ENCODE results near the gene ISCU.
A peak's percentile ranks its signal among the peaks of the same experiment; 100 is the strongest.
"Not testable (repeated sequence)": the region's sequence is repeated elsewhere in the genome, so short reads cannot be mapped to it uniquely, and the experiment has no call there.

The ISCU gene

DNA sequence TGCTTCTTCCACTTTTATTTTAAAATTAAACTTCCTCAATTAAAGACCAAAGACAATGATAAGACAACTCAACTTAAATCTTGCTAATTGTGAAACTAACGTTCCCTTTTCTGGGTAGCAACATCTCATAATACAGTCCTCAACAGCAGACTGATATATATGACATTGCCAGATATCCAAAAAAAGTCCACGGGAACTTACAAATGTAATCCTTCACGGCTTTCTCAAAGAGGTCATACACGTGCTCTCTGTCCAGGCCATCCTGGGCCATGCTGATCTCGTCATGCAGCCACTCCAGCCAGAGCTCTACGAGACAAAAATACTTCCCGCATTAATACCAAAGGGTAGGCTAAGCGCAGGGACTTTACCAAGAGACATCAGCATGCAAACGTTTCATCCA lies 14.7 kb upstream of the ISCU start:
- DNase-seq, result peak; percentile 68

DNA sequence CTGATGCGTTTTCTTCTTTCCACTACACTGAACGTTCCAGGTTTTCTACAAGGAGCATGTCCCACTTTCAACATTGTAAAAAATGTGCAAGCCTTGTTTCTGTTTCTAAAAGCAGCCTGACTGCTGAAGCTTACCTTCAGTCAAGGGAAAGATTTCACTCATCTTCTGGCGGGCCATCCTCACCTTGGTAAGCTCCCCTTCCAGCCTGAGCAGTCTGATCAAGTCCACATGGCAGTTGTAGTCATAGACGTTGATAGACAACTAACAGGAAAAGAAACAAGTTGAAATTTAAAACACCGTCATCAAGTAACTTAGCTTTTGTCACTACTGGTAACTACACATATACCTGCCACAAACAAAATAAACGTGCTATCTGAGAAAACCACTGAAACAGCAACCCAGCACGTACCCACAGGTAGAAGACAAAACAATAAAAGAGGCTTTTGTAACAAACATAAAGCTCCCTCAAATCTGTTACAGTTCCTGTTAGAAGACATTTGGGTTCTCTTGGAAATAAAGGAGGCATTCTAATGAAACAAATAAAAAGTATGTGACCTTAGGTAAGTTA lies 13.4 kb upstream of the ISCU start:
- DNase-seq, result no peak

DNA sequence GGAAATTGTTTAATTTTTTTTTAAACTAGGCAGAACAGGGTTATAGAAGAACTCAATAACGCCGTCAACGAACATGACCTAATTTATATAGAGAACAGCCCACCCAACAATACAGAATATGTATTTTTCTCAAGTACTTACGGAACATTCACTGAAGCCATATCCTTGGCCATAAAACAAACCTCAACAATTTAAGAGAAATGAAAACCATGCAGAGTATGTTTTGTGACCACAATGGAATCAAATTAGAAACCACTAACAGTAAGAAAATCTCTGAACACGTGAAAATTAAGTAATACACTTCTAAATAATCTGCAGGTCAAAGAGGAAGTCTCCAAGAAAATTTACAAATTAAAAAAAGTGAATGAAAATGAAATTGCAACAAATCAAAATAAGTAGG lies 10.9 kb upstream of the ISCU start:
- DNase-seq, result peak; percentile 71

DNA sequence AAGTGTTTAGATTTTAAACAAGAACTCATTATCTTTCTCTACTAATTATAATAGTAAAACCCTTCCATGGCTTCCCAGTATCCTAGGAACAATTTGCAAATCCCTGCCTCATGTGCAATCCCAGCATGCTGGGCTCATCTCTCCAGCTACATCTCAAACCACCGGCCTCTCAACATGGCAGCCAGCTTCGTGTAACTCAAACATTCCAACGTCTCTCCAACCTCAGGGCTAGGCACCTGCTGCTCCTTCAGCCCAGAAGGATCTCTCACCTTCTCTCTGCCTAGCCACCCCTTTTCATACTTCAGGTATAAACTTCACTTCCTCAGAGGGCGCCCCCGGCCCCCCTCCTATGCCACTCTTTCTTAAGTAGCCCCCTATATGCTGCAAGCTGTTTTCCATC lies 8.6 kb upstream of the ISCU start:
- no peak for DNase-seq

DNA sequence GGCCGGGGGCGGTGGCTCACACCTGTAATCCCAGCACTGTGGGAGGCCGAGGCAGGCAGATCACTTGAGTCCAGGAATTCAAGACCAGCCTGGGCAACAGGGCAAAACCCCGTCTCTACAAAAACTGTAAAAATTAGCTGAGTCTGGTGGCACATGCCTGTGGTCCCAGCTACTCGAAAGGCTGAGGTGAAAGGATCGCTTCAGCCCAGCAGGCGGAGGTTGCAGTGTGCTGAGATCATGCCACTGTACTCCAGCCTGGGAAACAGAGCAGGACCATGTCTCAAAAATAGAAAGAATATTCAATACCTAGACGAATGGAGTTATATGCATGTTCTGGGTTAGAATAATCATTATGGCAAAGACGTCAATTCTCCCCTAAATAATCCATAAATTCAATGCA lies 7.0 kb upstream of the ISCU start:
- DNase-seq, result not testable (repeated sequence)

DNA sequence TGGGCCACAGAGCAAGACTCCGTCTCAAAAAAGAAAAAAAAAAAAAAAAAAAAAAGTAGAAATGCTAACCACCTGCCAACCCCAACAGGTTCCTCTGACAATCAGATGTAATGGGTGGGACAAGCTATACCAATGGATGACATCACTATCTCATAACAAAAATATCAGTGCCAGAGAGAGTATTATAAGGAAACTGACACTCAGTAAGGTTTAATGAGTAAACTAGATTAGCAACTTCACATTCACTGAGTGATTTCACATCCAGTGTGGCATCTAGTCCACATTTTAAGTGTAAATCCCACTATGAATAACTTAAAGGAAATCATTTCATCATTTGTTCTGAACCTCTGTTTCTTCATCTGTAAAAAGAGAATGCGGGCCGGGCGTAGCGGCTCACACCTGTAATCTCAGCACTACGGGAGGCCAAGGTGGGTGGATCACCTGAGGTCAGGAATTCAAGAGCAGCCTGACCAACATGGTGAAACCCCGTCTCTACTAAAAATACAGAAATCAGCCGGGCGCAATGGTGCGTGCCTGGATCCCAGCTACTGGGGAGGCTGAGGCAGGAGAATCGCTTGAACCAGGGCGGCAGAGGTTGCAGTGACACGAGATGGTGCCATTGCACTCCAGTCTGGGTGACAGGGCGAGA lies 3.3 kb upstream of the ISCU start:
- no peak for DNase-seq

DNA sequence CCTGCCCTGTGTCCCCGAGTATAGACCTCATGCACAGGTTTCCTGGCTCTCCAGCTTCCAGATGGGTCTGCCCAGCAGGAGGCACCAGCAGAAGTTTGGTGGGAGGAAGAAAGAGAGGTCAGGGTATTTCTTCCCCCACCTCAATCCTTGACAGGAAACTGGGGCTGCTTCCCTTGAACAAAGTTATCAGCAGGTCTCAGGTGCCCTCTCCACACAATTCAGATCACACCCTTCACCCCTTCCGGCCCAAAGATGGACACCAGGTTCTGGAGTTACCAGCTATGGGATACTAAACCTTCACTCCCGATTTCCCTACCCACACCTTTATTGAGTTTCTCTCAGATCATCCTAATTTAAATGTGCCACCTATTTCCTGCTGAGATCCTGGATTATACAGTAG lies 2.6 kb upstream of the ISCU start:
- DNase-seq, result no peak

DNA sequence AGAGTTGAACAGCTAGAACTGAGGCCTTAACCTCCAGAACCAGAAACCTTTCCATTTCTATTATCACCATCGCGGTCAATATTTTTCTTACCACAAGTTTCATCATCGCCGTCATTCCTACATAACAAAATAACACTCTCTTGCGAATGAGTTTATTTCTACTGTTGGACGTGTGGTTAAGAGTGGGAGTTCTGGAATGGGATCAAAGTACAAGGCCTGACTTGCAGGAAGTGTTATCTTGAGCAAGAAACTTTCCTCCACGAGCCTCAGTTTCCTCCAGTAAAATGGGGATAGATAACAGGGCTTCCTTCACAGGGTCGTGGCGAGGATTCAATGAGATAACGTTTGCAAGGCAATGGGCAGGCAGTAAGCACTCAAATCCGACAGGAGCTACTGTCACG lies 2.1 kb upstream of the ISCU start:
- DNase-seq, result peak; percentile 29

DNA sequence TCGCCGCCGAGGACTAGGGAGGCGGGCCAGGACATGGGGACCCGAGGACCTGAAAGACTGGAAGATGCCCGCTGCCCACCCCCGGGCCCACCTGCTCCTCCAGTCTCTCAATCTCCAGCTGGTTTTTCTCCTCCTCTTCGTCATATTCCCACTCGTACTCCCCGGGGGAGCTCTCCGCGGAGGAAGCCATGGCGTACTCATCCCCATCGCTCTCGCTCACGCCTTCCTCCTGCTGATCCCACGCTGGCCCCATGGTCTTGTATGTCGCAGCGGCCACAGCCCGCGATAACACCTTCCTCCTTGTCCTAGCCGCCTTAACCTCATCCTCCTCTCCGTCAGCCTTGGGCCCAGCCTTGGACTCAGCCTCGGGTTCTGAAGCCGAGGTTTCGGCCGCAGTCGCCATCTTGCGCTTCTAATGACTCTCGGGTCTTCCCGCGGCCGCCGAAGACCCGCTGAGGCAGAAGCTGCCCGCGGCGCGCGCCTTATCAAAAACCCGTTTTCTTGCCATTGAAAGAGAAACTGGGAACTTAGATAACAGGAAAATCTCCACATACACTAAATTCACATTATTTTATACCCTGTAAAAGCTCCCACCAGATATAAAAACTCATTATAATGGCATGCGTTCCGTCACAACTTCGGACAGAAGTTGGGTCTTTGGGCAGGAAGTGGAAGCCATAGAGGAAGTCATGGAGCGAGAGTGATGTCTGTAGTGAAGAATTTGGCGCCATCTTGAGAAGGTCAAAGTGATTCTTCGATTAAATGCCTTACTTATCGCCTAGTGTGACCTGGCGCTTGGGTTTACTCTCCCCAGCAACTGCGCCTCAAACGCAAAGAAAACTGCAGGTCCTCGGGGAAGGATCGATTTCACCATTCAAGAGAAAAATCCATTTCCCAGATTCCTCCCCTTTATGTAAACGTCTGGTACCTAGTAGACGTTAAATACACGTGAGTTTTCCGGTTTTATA lies 1.4 kb upstream of the ISCU start, which contains the start of gene SART3:
SART3 (minus strand) TSS at position 422 of the 968 bp plus-strand sequence; CDS start at position 403, 19 bp downstream.
- DNase-seq, result peak; percentile 88

DNA sequence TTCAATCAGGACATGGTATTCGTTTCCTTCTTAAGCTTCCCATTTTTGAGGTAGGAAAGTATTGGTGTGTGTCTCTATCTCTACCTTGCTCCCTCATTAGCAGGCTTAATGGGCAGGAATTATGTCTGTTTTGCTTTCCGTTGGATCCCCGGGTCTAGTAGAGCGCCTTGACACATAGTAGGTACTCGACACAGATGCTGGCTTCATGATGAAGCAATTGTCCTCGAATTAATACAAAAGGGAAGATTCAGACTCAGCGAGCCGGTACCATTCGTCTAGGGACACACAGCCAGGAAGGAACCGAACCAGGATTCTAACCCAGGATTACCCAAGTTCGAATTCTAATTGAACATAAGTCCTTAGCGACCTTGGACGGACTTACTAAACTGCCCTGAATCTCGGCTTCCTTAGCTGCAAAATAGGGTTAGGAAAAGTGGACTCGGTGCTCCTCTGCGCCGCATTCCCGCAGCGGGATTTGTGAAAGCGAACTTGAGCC lies 496 bp upstream of the ISCU start:
- DNase-seq, result no peak

DNA sequence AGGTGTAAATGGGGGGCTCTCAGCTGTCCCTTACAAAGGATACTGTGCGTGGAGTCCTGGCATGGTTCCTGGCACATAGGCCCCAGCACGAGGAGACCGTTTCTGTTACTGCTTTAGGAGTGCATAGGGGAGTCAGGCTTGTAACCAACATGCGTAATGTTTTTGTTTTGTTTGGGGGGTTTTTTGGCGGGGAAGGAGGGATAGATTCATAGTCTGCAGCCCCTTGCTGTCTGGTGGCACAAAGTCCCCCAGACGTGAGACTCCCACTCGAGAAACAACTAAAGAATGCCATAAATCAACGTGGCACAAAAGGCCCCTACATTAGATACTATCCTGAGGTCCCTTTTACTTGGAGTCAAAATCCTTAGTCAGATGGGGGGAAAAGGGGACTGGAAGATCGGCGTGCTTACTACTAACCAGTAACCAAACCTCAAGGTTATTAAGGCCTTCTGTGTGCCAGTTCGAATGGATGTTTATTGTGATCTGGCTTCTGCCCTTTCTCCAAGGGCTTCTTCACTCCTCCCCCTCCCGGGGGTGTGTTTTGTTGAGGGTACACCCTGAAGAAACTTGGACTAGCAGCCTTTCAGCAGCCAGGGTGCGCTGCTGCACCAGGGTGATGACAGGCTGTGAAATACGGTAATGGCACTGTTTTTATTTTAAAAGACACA lies 874 bp downstream of the ISCU start:
- DNase-seq, result peak; percentile 86

DNA sequence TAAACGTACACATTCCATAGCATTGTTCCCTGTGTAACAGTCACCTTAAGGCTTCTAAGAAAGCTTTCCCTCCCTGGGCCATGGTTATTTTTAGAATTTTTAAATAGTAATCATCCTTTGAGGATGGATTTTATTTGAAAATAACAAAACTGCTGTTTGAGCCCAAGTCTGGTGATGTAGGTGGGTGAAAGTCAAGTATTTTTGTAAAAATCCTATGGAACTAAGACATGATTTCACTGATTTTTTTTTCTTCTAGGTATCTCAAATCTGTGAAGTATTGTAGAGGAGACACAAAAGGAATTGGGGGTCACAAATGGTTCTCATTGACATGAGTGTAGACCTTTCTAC lies 1.4 kb downstream of the ISCU start:
- no peak for DNase-seq

DNA sequence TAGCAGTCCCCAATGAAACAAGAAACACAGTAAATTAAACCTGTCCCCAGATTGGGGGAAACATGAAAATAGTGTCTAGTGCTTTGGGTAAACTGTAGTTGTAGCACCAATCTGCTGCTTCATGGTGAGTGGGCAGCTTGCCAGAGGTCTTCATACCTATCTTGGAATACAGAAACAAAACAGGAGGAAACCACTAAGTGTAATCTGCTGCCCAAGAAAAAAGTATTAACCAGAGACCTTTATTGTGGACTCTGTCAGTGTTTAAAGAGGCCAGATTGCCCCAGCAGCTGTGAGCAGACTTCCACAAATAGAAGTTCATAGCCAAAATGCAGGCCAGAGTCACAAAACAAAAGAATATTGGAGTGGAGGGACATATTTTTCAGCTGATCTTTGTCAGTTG lies 2.3 kb downstream of the ISCU start:
- no peak for DNase-seq

DNA sequence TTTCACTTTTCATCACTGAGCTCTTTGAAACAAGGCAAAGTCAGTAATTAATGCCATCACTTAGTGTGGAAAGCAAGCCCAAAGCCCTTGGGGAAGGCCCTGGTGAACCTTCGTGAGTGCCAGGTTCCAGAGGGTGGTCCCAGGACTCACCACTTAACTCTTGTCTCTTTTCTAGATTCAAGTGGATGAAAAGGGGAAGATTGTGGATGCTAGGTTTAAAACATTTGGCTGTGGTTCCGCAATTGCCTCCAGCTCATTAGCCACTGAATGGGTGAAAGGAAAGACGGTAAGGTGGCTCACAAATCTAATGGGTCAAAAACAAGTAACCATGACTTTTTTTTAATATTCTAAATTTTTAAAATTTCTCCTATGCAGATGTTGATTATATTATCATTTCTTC lies 2.8 kb downstream of the ISCU start:
- no peak for DNase-seq

DNA sequence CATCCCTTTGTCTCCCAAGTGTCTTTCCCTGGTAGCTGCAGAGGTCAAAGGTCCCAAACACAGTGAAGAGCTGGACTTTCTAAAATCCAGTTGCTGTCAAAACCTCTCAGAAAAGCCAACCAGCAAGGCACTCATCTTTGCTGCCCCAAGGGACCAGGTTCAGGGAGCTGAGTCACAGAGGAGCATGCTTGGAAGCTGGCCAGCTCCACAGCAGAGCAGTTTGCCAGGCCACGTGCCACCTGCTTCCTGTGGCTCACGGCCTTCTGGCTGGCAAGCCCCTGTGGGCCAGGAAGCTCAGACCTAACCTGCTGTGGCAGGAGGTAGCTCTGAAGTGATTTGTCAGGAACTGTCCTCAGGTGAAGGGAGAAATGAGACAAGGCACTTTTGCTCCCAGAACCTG lies 3.6 kb downstream of the ISCU start:
- no peak for DNase-seq

DNA sequence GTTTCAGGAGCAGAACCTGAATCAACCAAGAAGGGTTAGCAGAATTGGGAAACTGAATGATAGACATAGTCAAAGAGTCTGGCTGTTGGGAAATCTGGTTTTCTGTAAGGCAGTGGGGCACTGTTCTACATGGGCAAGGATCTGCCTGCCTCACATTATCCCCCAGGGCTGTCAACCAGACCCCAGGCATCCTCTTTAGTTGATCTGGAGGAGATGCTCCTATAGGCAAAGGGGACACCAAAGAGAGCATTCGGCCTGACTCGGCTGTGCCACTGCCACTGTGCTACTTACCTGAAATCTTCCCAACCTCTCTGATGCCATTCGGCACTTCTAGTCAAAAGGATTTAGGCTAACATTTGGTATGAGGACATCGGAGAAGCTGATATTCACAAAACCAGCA lies 4.1 kb downstream of the ISCU start:
- DNase-seq, result no peak

DNA sequence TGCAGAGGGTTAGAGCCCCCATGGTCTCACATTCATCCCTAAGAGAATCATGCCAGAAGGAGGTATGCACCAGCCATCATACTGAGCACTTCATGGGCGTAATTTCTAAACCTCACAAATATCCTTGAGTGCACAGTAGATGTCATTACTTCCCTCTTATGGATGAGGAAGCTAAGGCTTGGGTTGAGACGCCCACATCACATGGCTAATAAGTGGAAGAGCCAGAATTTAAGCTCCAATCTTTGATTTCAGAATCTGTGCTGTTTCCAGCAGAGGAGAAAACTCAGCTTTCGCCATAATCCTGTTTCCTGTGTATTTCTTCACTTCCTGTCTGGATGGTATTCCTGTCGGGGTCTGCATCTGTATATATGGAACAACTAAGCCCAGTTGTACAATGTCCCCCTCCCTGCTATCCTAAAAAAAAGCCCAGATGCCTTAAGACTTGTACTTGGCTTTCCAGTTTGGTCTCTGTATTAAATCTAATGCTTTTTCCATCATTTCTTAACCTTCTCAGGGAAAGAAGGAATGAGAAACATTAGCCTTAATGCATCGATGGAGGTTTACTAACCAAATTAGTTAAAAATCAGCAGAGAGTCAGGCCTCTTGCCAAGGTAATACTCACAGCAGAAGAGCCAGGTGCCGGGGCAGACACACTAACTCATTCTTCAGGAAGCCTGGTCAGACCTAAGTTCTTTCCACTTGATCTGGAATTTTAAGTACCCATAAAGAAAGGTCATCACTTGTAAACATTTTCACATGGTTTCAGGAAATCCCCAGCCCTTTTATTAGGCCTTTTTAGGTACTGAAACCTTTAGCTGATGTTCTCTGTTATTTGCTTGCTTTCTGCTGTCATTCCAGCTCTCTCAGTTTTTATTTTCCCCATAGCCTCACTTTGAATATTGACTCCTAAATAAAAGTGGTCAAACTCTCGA lies 5.3 kb downstream of the ISCU start:
- DNase-seq, result peak; percentile 21

DNA sequence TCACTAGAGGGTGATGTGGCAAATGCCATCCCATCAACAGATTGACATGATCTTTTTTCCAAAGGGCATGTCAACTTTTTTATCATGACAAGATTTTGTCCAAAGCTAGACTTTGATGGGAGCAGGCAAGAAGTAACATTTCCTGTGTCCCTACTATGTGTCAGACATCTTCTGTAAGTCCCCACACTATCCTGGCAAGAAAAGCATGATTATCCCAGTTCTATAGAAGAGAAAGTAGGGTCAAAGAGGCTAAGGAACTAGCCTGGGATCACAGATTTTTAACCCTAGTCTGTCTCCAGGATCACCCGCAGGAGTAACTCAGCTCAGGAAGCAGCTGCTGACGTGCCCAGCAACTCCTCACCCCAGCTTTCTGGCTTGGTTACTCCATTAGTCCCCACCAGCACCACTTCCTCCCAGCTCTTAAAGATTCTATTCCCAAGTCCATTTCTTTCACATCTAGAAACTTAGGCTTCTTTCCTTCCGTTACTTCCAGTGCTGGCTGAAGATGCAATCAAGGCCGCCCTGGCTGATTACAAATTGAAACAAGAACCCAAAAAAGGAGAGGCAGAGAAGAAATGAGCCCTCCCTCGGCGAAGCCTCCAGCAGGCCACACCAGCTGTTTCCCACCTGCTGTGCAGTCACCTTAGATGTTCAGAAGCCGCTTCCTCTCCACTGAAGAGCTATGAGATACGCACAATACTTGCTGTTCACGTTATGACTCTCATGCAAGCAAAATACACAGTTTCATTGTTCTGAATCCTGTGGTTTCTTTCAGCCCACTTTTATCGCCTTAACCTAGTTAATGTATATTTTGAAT lies 6.2 kb downstream of the ISCU start:
- no peak for DNase-seq

DNA sequence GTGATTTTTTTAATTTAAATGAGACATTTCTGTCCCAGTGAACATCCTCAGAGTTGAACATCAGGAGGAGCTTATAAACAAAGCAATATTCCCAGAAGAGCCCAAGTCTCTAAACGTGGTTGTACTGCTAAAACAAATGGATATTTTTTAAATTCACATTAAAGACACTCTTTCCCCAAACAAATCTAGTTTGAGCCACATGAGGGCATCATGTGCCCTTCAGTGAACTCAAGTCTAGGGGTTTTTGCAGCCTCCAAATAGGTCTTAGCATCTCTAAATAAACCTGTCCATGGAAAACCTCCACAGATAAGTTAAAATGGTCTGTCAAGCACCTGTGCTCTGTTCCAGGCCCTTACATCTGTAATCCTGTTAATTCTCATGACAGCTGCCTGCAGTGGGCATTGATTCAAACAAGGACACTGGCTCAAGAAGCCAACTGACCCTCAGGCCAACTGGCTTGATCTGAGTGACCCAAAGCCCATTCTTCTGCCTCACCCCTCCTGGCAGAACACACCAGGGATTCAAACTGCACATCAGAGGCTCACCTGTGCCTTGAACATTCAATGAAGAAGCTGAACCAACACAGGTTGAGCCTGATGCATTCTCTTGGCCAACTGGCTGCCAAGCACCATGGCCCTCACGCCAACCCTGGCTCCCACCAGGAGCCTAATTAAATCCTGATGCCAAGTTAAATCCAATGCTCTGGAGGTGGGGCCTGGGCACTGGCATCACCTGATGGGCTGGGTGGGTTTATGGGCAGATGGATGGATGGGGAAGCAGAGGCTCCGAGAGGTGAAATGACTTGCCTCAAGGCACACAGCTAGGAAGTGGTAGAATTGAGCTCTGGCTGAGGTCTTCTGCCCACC lies 8.6 kb downstream of the ISCU start:
- no peak for DNase-seq

DNA sequence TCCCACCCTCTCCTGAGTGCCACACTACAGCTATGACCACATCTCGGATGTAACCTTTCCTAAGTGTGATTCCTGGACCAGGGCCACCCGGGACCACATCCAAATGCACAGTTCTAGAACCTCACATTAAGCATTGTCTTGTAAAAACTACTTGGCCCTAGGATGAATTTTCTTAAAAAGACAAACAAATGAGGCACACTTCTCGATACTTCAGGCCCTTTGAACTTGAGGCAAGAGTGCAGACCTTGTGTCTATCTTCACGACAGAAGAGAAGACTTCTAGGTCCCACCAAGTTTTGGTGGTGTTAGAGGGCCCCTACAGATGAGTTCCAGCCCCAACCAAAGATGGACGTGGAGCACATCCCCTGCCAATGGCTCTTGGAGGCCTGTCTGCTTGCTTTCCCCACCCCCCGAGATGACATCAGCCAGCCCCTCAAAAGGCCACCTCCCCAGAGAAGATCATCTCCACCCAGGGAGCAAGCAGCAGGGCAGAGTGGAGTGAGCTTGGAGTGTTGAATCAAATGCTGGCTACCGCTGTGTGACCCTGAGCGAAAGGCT lies 9.3 kb downstream of the ISCU start:
- DNase-seq, result no peak
